C4-2B (cell line): ENCODE results near the gene ARNT2.

Experiments
- H3K27ac ChIP-seq: fragments of 450-650 bp; 2 replicates; pipeline ENCODE4 v1.5.1; 2017
- CTCF ChIP-seq: fragments of 450-650 bp; conservative IDR thresholded peaks from 2 replicates; pipeline ENCODE4 v1.5.1; 2017; ENCODE audit warnings: mild to moderate bottlenecking
- ZFX ChIP-seq: fragments of 450-650 bp; IDR thresholded peaks from 2 replicates; pipeline ENCODE4 v1.6.1; 2017

ARNT2 gene

GRCh38 chr15:80560601-80561400 lies 156.6 kb downstream of the ARNT2 start:
- no peak overlapping the region for H3K27ac ChIP-seq
- TF ChIP-seq CTCF (no peak), ZFX (no peak)

GRCh38 chr15:80561500-80561899 lies 157.3 kb downstream of the ARNT2 start:
- H3K27ac ChIP-seq, result no peak overlapping the region
- TF ChIP-seq ZFX, result no peak
- TF ChIP-seq CTCF, result no peak

GRCh38 chr15:80562033-80562432 lies 157.9 kb downstream of the ARNT2 start:
- H3K27ac ChIP-seq, result no peak overlapping the region
- TF ChIP-seq ZFX (no peak), CTCF (no peak)

- TF ChIP-seq ZFX (no peak), CTCF (no peak)
- H3K27ac ChIP-seq, result no peak overlapping the region
Measured at GRCh38 chr15:80562846-80563245, 158.7 kb downstream of the ARNT2 start.

GRCh38 chr15:80563372-80563997 lies 159.3 kb downstream of the ARNT2 start:
- no peak for TF ChIP-seq CTCF
- TF ChIP-seq ZFX, result no peak

GRCh38 chr15:80564056-80564455 lies 159.9 kb downstream of the ARNT2 start:
- TF ChIP-seq ZFX (no peak), CTCF (no peak)
- H3K27ac ChIP-seq, result no peak overlapping the region

More at GRCh38 chr15:80563372-80563997, 159.3 kb downstream of the ARNT2 start:
- H3K27ac ChIP-seq, result no peak overlapping the region

GRCh38 chr15:80565398-80565797 lies 161.2 kb downstream of the ARNT2 start:
- H3K27ac ChIP-seq, result no peak overlapping the region
- no peak for TF ChIP-seq ZFX
- TF ChIP-seq CTCF, result no peak
